Karpas-422 (cell line): ENCODE data around the gene MUS81. TPM values are rescaled to one million over a fixed set of nuclear protein-coding genes. Genes with fewer than 3 reads are reported as not detected.

Experiments used
- DNase-seq: peaks from one replicate; pipeline ENCODE4 v3.0.0-alpha.2; 2015
- H2AFZ ChIP-seq: fragments of 200-600 bp; sonication (generic); 2 replicates; pipeline ENCODE4 v1.6.1; 2014; ENCODE audit warnings: antibody characterized with exemption, low read length, mixed read lengths
- H3K27ac ChIP-seq: fragments of 200-600 bp; sonication (generic); 2 replicates; pipeline ENCODE4 v1.5.1; 2014; ENCODE audit warnings: mild to moderate bottlenecking, low read length, moderate library complexity
- H3K27me3 ChIP-seq: fragments of 200-600 bp; sonication (generic); 2 replicates; pipeline ENCODE4 v1.6.1; 2014; ENCODE audit warnings: low read length, mixed read lengths
- H3K36me3 ChIP-seq: fragments of 200-600 bp; sonication (generic); 2 replicates; pipeline ENCODE4 v1.6.1; 2014; ENCODE audit warnings: low read length, mixed read lengths; ENCODE audit not compliant: insufficient read depth
- H3K4me1 ChIP-seq: fragments of 200-600 bp; sonication (generic); 2 replicates; pipeline ENCODE4 v1.6.1; 2014; ENCODE audit warnings: mild to moderate bottlenecking, low read length, mixed read lengths
- H3K4me2 ChIP-seq: fragments of 200-600 bp; sonication (generic); 2 replicates; pipeline ENCODE4 v1.6.1; 2014; ENCODE audit warnings: low read length, low read depth, mild to moderate bottlenecking; ENCODE audit not compliant: poor library complexity, severe bottlenecking
- H3K4me3 ChIP-seq: fragments of 200-600 bp; sonication (generic); 2 replicates; pipeline ENCODE4 v1.5.1; 2014; ENCODE audit warnings: mild to moderate bottlenecking, antibody characterized with exemption, low read length, mixed read lengths
- H3K79me2 ChIP-seq: fragments of 200-600 bp; sonication (generic); 2 replicates; pipeline ENCODE4 v1.6.1; 2014; ENCODE audit warnings: mild to moderate bottlenecking, low read length, mixed read lengths
- H3K9ac ChIP-seq: fragments of 200-600 bp; sonication (generic); 2 replicates; pipeline ENCODE4 v1.6.0; 2014; ENCODE audit warnings: low read length
- H3K9me2 ChIP-seq: fragments of 200-600 bp; sonication (generic), shearing (Covaris generic); replicated peaks from 2 replicates; pipeline ENCODE4 v1.6.0; 2014; ENCODE audit warnings: mild to moderate bottlenecking, low read length, moderate library complexity; ENCODE audit not compliant: insufficient read depth
- H3K9me3 ChIP-seq: fragments of 300-700, 200-600 bp; sonication (generic); 2 replicates; pipeline ENCODE4 v1.6.1; 2014; ENCODE audit warnings: low read length, mixed read lengths
- H4K20me1 ChIP-seq: fragments of 200-600 bp; sonication (generic); 2 replicates; pipeline ENCODE4 v1.6.1; 2014; ENCODE audit warnings: mild to moderate bottlenecking, antibody characterized with exemption, low read length, low read depth; ENCODE audit not compliant: insufficient read depth
- total RNA-seq: library from RNA; depleted of rRNA; stranded (reverse); fragments of >200 nt; shearing (Covaris generic); gene quantifications from 2 replicates; pipeline ENCODE4 v1.2.3, GENCODE V29; 2014; ENCODE audit warnings: low replicate concordance

Gene MUS81
- total RNA-seq, 1 experiment from 2014 or later = 41.3 TPM

DNA sequence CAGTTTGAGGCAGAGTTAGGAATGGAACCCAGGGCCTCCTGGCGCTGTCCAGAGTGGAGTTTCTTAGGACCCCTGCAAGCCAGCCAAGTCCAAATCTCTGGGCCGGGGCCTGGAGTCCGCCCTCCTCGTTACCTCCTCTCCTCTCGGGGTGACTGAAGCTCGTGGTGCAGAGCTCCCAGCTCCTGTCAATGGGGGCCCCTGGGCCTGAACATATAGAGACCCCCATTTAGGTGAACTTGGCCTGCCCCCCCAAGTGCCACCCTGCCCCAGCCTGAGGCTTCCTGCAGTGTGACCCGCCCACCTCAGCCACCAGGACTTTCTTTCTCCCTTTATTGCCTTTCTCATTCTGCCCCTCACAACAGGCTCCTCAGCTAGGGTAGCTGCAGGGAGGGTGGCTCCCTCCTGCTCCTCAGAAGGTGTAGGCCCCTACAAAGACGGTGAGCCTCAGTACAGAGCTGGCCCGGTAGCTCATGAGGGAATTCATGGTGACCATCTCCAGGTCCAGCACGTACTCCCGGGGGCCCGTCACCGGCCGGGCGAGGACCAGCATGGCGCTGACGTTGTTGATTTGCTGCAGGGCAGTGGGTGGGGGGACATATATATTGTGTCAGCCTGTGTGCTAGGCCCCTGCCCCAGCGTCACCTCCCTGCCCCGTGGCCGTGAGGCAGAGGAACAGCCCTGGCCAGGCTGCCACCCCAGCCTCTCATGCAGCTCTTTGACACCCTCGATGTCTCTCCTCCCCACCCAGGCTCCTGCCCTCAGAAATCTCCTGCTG lies 6.5 kb downstream of the MUS81 start:
- Histone ChIP-seq H3K9me2 (no peaks in the 10 kb centered on the region), H3K9me3 (no peaks in the 10 kb centered on the region), H3K9ac (no peak overlapping the region), H2AFZ (no peak overlapping the region), H3K79me2 (peaks cover 7% of the 10 kb centered on the region), H3K27ac (no peak overlapping the region), H3K4me2 (no peak overlapping the region), H3K4me3 (no peak overlapping the region), H3K4me1 (peaks cover 14% of the 10 kb centered on the region), H4K20me1 (peaks cover 19% of the 10 kb centered on the region), H3K36me3 (peaks cover 16% of the 10 kb centered on the region), H3K27me3 (no peaks in the 10 kb centered on the region)
- no peak for DNase-seq

DNA sequence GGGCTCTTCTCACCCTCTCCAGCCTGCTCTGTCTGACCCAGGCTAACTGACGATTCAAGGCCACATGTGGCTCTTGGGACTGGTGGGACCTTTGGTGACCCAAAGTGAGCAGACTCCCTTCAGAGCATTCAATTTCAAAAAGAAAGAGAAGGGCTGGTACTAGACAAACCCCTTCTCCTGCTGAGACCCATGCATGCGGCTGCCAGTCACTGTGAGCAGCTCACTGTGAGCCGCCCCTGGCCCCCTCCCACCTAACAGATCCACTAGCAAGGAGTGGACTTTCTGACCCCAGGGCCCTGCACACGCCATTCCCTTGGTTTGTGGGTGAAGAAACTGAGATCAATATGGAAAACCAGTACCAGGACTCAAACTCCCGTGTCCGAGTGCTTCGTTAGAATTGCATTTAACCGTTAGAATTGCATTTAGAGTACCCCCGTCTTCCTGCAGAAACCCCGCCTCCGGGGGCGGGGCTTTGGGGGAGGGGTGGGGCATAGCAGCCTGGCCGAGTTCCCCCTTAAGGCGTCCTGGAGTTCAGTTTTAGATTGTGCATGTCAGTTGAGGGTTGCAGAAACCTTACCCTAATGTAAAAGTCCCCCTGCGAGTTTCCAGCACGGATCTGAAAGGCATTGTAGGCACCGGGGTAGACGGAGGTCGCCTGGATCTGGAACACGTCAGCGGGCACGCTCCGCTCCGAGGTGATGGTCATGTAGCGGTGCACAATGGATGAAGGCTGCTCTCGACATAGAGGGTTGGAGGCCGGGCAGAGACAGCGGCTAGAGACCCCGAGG lies 7.2 kb downstream of the MUS81 start:
- peaks cover 8% of the 10 kb centered on the region for H3K36me3 ChIP-seq

GRCh38 chr11:65868076-65868667 lies 7.9 kb downstream of the MUS81 start:
- peaks cover 12% of the 10 kb centered on the region for H3K4me1 ChIP-seq
- H3K9me3 ChIP-seq = no peaks in the 10 kb centered on the region
- no peak overlapping the region for H3K27ac ChIP-seq
- H3K9ac ChIP-seq = no peak overlapping the region
- no peaks in the 10 kb centered on the region for H3K9me2 ChIP-seq
- no peaks in the 10 kb centered on the region for H3K27me3 ChIP-seq
- H2AFZ ChIP-seq = no peak overlapping the region
- H3K4me3 ChIP-seq = no peak overlapping the region
- peak; percentile 71 for DNase-seq
- H3K4me2 ChIP-seq = no peak overlapping the region
- H4K20me1 ChIP-seq = peaks cover 19% of the 10 kb centered on the region
- H3K36me3 ChIP-seq = peaks cover 4% of the 10 kb centered on the region; the same call in 1 of the 2 replicates
- no peaks in the 10 kb centered on the region for H3K79me2 ChIP-seq

More for the DNA sequence above, 7.2 kb downstream of the MUS81 start:
- H3K79me2 ChIP-seq = no peaks in the 10 kb centered on the region; the same call in 1 of the 2 replicates
- H3K27ac ChIP-seq = no peak overlapping the region
- H3K4me3 ChIP-seq = no peak overlapping the region
- peak; percentile 78 for DNase-seq
- no peaks in the 10 kb centered on the region for H3K9me3 ChIP-seq
- no peak overlapping the region for H3K4me2 ChIP-seq
- peaks cover 19% of the 10 kb centered on the region for H4K20me1 ChIP-seq
- no peaks in the 10 kb centered on the region for H3K27me3 ChIP-seq
- H2AFZ ChIP-seq = no peak overlapping the region
- no peaks in the 10 kb centered on the region for H3K9me2 ChIP-seq
- H3K9ac ChIP-seq = no peak overlapping the region
- H3K4me1 ChIP-seq = peaks cover 9% of the 10 kb centered on the region

DNA sequence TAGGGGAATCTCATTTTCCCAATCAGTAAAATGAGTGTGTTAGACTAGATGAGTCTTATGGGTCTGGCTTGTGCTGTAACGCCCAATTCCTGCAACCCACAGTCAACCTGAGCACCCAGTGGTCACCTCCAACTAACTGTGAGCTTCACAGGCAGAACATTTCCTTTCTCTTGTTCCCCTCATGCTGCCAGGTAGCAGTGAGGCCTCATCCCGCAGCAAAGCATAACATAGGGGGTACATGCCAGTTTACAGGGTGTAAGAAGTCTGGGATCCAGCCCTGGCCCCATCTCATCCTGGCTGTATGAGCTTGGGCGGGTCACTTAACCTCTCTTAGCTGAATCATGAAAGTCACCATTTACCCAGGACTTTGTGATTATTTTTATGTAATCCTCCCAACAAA lies 8.7 kb downstream of the MUS81 start:
- Histone ChIP-seq H3K4me2 (no peak overlapping the region), H4K20me1 (peaks cover 19% of the 10 kb centered on the region), H3K9me2 (no peaks in the 10 kb centered on the region), H3K27me3 (no peaks in the 10 kb centered on the region), H3K4me1 (peaks cover 18% of the 10 kb centered on the region), H3K36me3 (peaks cover 4% of the 10 kb centered on the region; the same call in 1 of the 2 replicates), H3K4me3 (no peak overlapping the region), H3K27ac (no peak overlapping the region), H3K9me3 (no peaks in the 10 kb centered on the region), H3K9ac (no peak overlapping the region), H3K79me2 (no peaks in the 10 kb centered on the region), H2AFZ (no peak overlapping the region)
- DNase-seq = no peak

DNA sequence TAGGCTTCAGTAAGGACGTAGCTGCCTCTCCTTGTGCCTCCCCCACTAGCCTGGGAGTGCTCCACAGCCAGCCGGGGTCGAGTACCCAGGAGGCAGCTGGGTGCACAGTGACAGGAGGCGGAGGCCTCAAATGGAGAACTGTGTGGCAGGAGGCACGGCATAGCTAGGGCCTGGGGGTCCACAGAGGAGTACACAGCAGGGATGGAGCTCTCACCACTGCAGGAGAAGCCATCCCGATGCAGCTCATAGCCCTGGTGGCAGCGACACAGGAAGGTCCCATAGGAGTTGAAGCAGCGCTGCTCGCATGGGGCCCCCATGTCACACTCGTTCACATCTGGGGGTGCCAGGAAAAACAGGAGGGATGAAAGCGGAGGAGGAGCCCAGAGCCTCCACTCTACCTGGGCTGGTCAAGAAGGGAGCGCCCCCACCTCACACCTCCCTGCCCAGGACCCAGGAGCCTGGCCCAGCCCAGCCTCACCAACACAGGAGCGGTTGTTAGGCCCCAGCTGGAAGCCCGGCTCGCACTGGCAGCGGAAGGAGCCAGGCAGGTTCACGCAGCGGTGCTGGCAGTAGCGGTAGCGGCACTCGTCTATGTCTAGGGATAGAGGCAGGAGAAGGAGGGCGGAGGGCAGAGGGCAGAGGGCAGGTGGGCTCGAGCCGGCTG lies 9.5 kb downstream of the MUS81 start:
- Histone ChIP-seq H3K27me3 (no peaks in the 10 kb centered on the region), H3K27ac (no peak overlapping the region), H4K20me1 (peaks cover 19% of the 10 kb centered on the region), H3K9me3 (no peaks in the 10 kb centered on the region), H3K4me2 (no peak overlapping the region), H3K4me3 (no peak overlapping the region), H3K36me3 (no peaks in the 10 kb centered on the region; the same call in 1 of the 2 replicates), H3K9me2 (no peaks in the 10 kb centered on the region), H3K4me1 (peaks cover 18% of the 10 kb centered on the region), H3K9ac (no peak overlapping the region), H3K79me2 (no peaks in the 10 kb centered on the region), H2AFZ (no peak overlapping the region)
- peak; percentile 57 for DNase-seq

GRCh38 chr11:65870307-65870658 lies 10.1 kb downstream of the MUS81 start:
- no peak for DNase-seq
- Histone ChIP-seq H3K9ac (no peak overlapping the region), H3K4me3 (no peak overlapping the region), H3K4me2 (no peak overlapping the region), H3K4me1 (peaks cover 18% of the 10 kb centered on the region), H2AFZ (no peak overlapping the region), H4K20me1 (peaks cover 19% of the 10 kb centered on the region), H3K9me3 (no peaks in the 10 kb centered on the region), H3K27me3 (no peaks in the 10 kb centered on the region), H3K27ac (no peak overlapping the region), H3K79me2 (no peaks in the 10 kb centered on the region), H3K9me2 (no peaks in the 10 kb centered on the region), H3K36me3 (no peaks in the 10 kb centered on the region; the same call in 1 of the 2 replicates)

DNA sequence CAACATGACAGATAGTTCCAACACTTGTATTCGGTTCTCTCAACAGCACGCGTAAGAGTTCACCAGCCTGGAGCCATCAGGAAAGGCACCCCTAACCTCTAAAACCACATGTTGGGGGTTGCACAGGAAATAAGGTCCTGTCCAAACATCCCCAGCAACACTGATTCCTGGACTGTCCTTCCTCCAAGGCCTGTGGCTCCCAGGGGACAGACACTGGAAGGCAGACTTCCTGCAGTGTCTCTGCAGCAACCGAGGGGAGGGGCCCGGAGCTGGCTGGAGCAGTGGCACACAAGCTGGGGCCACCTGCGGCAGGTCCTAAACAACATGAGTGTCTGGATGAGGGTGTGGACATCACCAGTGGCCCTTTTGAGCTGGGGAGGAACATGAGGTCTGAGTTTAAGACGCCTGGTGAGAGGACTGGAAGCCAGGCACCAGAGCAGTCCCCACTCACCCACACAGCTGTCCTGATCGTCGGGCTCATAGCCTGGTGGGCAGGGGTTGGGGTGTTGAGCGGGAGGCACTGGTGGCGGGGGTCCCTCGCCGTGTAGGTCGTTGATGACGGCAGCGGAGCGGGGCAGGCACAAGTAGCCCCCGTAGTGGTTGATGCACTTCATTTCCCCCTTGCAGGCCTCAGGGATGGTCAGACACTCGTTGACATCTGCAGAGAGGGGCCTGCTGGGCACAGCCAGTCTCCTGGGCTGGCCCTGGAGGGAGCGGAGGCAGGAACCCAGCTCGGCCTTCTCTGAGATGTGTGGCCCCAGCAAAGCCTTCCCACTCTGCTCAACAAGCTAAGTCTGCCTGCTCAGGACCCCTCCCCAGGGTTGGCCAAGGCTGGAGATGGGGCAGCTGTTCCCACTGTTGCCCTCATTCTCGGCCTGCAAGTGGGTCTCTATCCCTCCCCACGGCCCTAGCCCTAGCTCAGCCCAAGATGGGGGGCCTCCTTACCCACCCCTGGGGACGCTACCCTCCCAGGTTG lies 10.8 kb downstream of the MUS81 start:
- no peaks in the 10 kb centered on the region for H3K27me3 ChIP-seq
- no peak for DNase-seq

More for the DNA sequence above, 10.8 kb downstream of the MUS81 start:
- Histone ChIP-seq H3K27ac (no peak overlapping the region), H3K9me2 (no peaks in the 10 kb centered on the region), H3K9me3 (no peaks in the 10 kb centered on the region), H3K9ac (no peak overlapping the region), H3K4me2 (no peak overlapping the region), H2AFZ (no peak overlapping the region), H3K4me1 (peaks cover 18% of the 10 kb centered on the region), H3K4me3 (no peak overlapping the region), H3K79me2 (no peaks in the 10 kb centered on the region), H4K20me1 (peaks cover 19% of the 10 kb centered on the region), H3K36me3 (no peaks in the 10 kb centered on the region; the same call in 1 of the 2 replicates)
